Lower lobe of right lung (tissue), 2 donors: ENCODE results near the gene LPIN1. TPM values are rescaled to one million over a fixed set of nuclear protein-coding genes. Genes with fewer than 3 reads are reported as not detected.

Source experiments
- ATAC-seq, 2 donors: fragments of 200-7000 bp; cut with Tn5 transposase; one replicate each; pipeline ENCODE4 v1.9.1; 2020 to 2022; ENCODE audit warnings: mild to moderate bottlenecking in 2 of 2, moderate library complexity in 2 of 2
- DNase-seq: peaks from one replicate; pipeline ENCODE4 v3.0.0-alpha.2; 2020
- H3K27ac ChIP-seq: fragments of 200-600 bp; one replicate; pipeline ENCODE4 v1.8.0; 2022
- H3K27me3 ChIP-seq: fragments of 200-600 bp; one replicate; pipeline ENCODE4 v1.8.0; 2022; ENCODE audit warnings: low read depth
- H3K36me3 ChIP-seq: fragments of 200-600 bp; one replicate; pipeline ENCODE4 v1.8.0; 2022; ENCODE audit warnings: mild to moderate bottlenecking
- H3K4me1 ChIP-seq: fragments of 200-600 bp; one replicate; pipeline ENCODE4 v1.8.0; 2022
- H3K4me3 ChIP-seq: fragments of 200-600 bp; one replicate; pipeline ENCODE4 v1.8.0; 2022; ENCODE audit warnings: mild to moderate bottlenecking
- H3K9me3 ChIP-seq: fragments of 200-600 bp; one replicate; pipeline ENCODE4 v1.8.0; 2022
- CTCF ChIP-seq: fragments of 200-600 bp; IDR thresholded peaks from one replicate; pipeline ENCODE4 v1.8.0; 2022; ENCODE audit warnings: antibody characterized with exemption, mild to moderate bottlenecking
- intact Hi-C: fragments of 100-400 bp; cut with DNase I; formaldehyde crosslinking; loops from one replicate; pipeline ENCODE4 v1.11.0; 2022
- total RNA-seq: library from RNA; stranded (reverse); fragmentation: NEBNext Ultra II Directional; extraction: Animal tissue kit (Norgen Biotek cat#: 25700); gene quantifications from one replicate; pipeline ENCODE4 v1.2.1, GENCODE V29; 2021
- donor health status: DM: no; HTN: yes; CAD: no; lungs with severe emphysema.

Gene LPIN1
- total RNA-seq, 1 donor from 2014 or later, result 52.7 TPM

GRCh38 chr2:11749646-11750349 is 3.4 kb downstream of the LPIN1 start:
- Histone ChIP-seq H3K9me3 (no peaks in the 10 kb centered on the region), H3K4me1 (peaks cover 83% of the 10 kb centered on the region), H3K27ac (no peak overlapping the region), H3K27me3 (no peaks in the 10 kb centered on the region), H3K4me3 (no peak overlapping the region), H3K36me3 (no peaks in the 10 kb centered on the region)
- intact Hi-C loops, result no loop called here
- DNase-seq (no peak), ATAC-seq (no peak)
- no peak for TF ChIP-seq CTCF

DNA sequence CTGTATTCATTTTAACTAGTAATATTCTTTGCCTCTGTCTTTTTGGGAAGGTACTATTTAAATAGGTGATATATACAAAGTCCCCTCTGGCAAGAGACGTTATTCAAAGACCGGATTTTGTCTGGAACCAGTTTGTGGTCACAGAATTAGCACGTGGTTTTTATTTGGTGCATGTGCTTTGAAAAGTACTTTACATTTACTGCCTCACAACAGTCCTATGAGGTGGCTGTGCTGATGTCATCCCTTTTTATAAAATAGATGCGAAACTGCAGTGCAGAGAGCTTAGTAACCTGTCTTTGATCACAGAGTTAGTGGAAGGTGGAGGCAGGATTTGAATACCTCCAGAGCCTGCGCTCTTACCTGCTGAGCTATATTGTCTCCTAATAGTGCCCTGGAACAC is 4.0 kb downstream of the LPIN1 start:
- intact Hi-C loops, result no loop called here
- ATAC-seq (no peak), DNase-seq (no peak)
- H3K4me3 ChIP-seq, result no peak overlapping the region
- TF ChIP-seq CTCF, result no peak
- no peaks in the 10 kb centered on the region for H3K9me3 ChIP-seq
- peaks cover 77% of the 10 kb centered on the region for H3K4me1 ChIP-seq
- H3K36me3 ChIP-seq, result no peaks in the 10 kb centered on the region
- peak overlapping the region; percentile 27 for H3K27ac ChIP-seq
- H3K27me3 ChIP-seq, result no peaks in the 10 kb centered on the region

DNA sequence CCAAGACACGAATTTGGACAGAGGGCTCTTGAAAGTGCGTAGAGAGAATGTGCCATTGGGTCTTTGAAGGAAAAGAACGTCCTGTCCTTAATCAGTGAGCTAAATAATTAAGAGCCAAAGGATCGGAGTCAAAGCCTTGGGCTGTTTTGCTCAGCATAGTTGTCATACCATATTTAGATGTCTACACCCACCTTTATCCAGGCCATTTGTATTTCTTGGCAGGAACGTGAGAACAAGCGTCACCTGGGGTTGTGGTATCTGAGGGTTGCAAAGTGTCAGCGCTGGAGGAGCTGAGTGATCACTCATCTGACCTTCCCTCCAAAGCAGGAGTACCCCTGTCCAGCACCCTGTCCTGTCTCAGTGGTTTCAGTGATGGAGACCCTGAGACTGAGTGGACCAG is 4.5 kb downstream of the LPIN1 start:
- Histone ChIP-seq H3K27me3 (no peaks in the 10 kb centered on the region), H3K27ac (peak overlapping the region; percentile 27), H3K4me1 (peaks cover 72% of the 10 kb centered on the region), H3K36me3 (no peaks in the 10 kb centered on the region), H3K4me3 (no peak overlapping the region), H3K9me3 (no peaks in the 10 kb centered on the region)
- intact Hi-C loops, result no loop called here
- ATAC-seq (peak in 1 of 2 donors; percentile 9), DNase-seq (no peak)
- TF ChIP-seq CTCF, result no peak

GRCh38 chr2:11752906-11753305 is 6.5 kb downstream of the LPIN1 start:
- Histone ChIP-seq H3K27ac (peak overlapping the region; percentile 77), H3K9me3 (no peaks in the 10 kb centered on the region), H3K4me3 (no peak overlapping the region), H3K27me3 (no peaks in the 10 kb centered on the region), H3K36me3 (no peaks in the 10 kb centered on the region), H3K4me1 (peaks cover 60% of the 10 kb centered on the region)
- intact Hi-C loops, result no loop called here
- DNase-seq (no peak), ATAC-seq (no peak)
- TF ChIP-seq CTCF, result no peak

- intact Hi-C loops, result no loop called here
- Histone ChIP-seq H3K27ac (peak overlapping the region; percentile 77), H3K9me3 (no peaks in the 10 kb centered on the region), H3K4me3 (peak overlapping the region; percentile 18), H3K27me3 (no peaks in the 10 kb centered on the region), H3K4me1 (peaks cover 54% of the 10 kb centered on the region), H3K36me3 (no peaks in the 10 kb centered on the region)
- ATAC-seq (peak; percentile 84 to 86), DNase-seq (peak; percentile 69)
- TF ChIP-seq CTCF, result no peak
Measured at GRCh38 chr2:11753452-11753885, 7.0 kb downstream of the LPIN1 start.
